BJ (cell line): Measurements from ENCODE around the gene ENTR1. TPM values are rescaled to one million over a fixed set of nuclear protein-coding genes. Genes with fewer than 3 reads are reported as not detected.

ENCODE experiments used
- CTCF ChIA-PET: fragments of 350-600 bp; formaldehyde crosslinking; extraction: SDS; loops from one replicate; lab custom pipeline; 2021; ENCODE audit warnings: antibody characterized with exemption, inconsistent platforms; lab: Yijun Ruan, JAX
- POLR2A ChIA-PET: fragments of 300-600 bp; sonication (Branson Sonifier 250); formaldehyde crosslinking; extraction: SDS; loops from one replicate; lab custom pipeline; 2021; ENCODE audit warnings: antibody characterized with exemption; lab: Charles Lee
- DNase-seq: peaks from one replicate; pipeline ENCODE4 v3.0.0-alpha.2; 2011; ENCODE audit warnings: low read depth
- H3K27me3 ChIP-seq: 2 replicates; pipeline ENCODE4 v1.6.0; 2011; ENCODE audit warnings: low read length; ENCODE audit not compliant: control insufficient read depth, insufficient read depth
- H3K36me3 ChIP-seq: 2 replicates; pipeline ENCODE4 v1.5.1; 2011; ENCODE audit warnings: low read length; ENCODE audit not compliant: control insufficient read depth, insufficient read depth
- H3K4me3 ChIP-seq: 2 replicates; pipeline ENCODE4 v1.5.1; 2011; ENCODE audit warnings: low read depth, mild to moderate bottlenecking, control low read depth, low read length
- polyA plus RNA-seq: library from polyadenylated mRNA; depleted of rRNA; stranded (reverse); fragments of >200 nt; gene quantifications from 2 replicates; pipeline ENCODE4 v1.2.3, GENCODE V29; 2011
- TF ChIP-seq, protein P1 (sequence below): IDR thresholded peaks from 2 replicates; pipeline ENCODE4 v1.5.1; 2011; ENCODE audit warnings: low read depth, mild to moderate bottlenecking, control low read depth, inconsistent platforms, low read length, moderate library complexity; ENCODE audit not compliant: insufficient read depth

The ENTR1 gene
- polyA plus RNA-seq, 1 experiment, result 28.0 TPM

DNA sequence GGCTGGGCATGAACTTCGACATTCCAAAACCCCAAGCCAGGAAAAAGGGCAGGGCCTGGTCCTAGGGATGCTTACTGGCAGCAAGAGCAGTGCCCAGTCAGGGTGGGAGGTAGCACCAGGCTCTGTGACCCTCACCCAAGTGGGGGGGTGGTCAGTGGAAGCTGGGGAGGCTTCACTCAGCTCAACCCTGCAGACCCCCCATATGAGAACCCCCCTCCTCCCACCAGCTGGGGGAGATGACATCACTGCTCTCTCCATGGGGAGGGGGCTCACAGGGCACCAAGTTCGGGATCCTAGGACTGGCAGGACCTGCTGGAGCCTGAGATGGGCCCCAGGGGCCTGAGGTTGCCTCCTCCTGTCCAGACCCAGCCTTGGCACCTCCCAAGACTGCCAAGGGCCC lies 51.5 kb downstream of the ENTR1 start:
- POLR2A ChIA-PET, result no interaction called here
- no peaks in the 10 kb centered on the region for H3K27me3 ChIP-seq
- TF ChIP-seq, protein P1, sequence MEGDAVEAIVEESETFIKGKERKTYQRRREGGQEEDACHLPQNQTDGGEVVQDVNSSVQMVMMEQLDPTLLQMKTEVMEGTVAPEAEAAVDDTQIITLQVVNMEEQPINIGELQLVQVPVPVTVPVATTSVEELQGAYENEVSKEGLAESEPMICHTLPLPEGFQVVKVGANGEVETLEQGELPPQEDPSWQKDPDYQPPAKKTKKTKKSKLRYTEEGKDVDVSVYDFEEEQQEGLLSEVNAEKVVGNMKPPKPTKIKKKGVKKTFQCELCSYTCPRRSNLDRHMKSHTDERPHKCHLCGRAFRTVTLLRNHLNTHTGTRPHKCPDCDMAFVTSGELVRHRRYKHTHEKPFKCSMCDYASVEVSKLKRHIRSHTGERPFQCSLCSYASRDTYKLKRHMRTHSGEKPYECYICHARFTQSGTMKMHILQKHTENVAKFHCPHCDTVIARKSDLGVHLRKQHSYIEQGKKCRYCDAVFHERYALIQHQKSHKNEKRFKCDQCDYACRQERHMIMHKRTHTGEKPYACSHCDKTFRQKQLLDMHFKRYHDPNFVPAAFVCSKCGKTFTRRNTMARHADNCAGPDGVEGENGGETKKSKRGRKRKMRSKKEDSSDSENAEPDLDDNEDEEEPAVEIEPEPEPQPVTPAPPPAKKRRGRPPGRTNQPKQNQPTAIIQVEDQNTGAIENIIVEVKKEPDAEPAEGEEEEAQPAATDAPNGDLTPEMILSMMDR, result no peak
- no peak overlapping the region for H3K4me3 ChIP-seq
- H3K36me3 ChIP-seq, result peaks cover 27% of the 10 kb centered on the region
- CTCF ChIA-PET, result interaction anchor here (1.0 kb wide), 1 partner anchor 16 kb away, joined by 3 read pairs; no protein-coding TSS in a partner anchor
- no peak for DNase-seq

DNA sequence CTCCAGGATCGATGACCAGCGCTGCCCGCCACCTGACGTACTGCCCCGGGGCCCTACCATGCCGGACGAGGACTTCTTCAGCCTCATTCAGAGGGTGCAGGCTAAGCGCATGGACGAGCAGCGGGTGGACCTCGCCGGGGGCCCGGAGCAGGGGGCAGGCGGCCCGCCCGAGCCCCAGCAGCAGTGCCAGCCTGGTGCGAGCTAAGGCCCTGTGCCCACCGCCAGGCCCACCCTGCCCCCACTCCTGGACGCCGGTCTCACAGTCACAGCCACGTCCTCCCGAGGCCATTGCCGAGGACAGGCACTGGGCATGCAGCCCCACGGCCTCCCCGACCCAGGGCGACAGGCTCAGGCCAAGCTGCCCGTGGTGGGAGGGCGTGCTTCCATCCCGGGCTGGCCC lies 52.4 kb downstream of the ENTR1 start:
- no peak for DNase-seq
- TF ChIP-seq, protein P1, result no peak
- Histone ChIP-seq H3K36me3 (peaks cover 27% of the 10 kb centered on the region), H3K4me3 (no peak overlapping the region), H3K27me3 (no peaks in the 10 kb centered on the region)
- POLR2A ChIA-PET, result no interaction called here
- CTCF ChIA-PET, result interaction anchor here (1.1 kb wide), 1 partner anchor 45 kb away, joined by 3 read pairs; no protein-coding TSS in a partner anchor

DNA sequence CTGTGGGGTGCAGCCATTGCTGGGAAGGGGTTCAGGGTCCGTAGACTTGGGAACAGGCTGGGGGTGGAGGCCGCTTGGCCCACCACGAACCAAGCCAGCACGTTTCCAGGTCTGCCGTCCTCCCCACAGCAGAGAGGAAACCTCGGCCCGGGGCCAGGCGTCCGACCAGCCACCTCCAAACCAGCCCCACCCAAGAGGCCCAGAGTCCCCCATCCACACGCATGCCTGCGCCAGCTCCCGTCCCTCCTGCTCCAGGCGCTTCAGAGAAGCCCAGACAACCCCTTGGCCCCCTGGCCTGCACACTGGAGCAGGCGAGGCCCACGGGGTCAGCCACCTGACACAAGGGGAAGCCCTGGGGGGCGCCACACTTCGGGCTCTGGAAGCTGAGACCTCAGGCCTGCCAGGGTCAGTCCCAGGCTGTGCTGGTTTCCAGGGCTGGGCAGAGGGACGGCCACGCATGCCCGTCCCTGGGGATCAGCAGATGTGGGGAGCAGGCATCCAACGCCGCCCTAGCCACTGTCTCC lies 53.1 kb downstream of the ENTR1 start:
- ChIA-PET CTCF (interaction anchor here (1.1 kb wide), 1 partner anchor 44 kb away, joined by 3 read pairs; no protein-coding TSS in a partner anchor), POLR2A (no interaction called here)
- TF ChIP-seq, protein P1, result no peak
- DNase-seq, result no peak
- H3K36me3 ChIP-seq, result peaks cover 31% of the 10 kb centered on the region
- no peak overlapping the region for H3K4me3 ChIP-seq
- H3K27me3 ChIP-seq, result no peaks in the 10 kb centered on the region

DNA sequence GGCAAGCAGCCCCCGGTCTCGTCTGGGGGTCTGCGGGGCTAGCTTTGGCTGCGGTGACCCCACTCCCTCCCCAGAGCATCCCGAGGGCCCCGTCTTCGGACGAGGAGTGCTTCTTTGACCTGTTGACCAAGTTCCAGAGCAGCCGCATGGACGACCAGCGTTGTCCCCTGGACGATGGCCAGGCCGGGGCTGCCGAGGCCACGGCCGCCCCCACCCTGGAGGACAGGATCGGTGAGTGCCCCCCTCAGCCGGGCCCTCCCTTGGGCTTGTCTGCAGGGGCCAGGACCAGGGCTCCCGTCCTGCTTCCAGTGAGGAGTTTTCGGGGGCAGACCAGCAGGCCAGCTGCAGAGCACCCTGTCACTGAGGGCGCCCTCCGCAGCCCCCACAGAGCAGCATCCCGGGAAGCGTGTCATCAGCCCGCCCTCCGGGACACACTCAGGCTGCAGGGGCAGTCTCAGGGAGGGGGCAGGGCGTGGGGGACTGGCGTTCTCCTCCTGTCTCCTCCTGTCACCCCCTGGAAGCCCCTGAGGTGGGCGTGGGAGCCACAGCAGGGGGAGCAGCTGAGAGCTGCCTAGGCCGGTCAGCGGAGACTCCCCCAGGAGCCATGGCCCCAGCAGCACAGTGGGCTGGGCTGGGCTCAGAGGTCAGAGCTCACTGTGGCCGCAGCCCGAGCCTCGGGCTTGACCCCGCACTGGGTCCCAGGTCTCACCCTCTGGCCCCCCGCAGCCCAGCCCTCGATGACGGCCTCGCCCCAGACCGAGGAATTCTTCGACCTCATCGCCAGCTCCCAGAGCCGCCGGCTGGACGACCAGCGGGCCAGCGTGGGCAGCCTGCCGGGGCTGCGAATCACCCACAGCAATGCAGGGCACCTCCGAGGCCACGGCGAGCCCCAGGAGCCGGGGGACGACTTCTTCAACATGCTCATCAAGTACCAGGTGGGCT lies 54.5 kb downstream of the ENTR1 start:
- TF ChIP-seq, protein P1, result no peak
- ChIA-PET CTCF (no interaction called here), POLR2A (no interaction called here)
- Histone ChIP-seq H3K36me3 (peaks cover 33% of the 10 kb centered on the region), H3K27me3 (no peaks in the 10 kb centered on the region), H3K4me3 (no peak overlapping the region)
- no peak for DNase-seq

DNA sequence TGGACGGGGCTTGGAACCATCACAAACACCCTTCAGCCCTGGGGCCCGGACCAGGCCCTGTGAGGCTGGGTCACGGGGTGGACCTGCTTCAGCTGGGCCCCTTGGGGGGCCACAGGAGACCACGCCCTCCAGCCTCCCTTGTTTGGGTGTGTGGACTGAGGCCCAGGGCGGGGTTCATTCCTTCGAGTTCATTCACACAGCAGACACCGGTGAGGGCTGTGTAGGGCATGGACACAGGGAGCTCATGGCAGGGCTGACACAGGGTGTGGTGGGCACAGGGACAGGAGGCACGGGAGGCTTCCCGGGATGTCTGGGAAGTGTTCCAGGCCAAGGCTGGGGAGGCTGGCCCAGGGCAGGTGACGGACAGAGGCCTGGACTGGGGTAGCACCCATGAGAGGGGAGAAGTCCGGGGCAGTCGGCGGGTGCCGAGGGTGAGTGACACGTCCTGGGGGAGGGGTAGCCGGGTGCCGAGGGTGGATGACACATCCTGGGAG lies 55.8 kb downstream of the ENTR1 start:
- Histone ChIP-seq H3K4me3 (no peak overlapping the region), H3K36me3 (peaks cover 43% of the 10 kb centered on the region), H3K27me3 (no peaks in the 10 kb centered on the region)
- TF ChIP-seq, protein P1, result no peak
- no peak for DNase-seq
- ChIA-PET CTCF (interaction anchor here (0.9 to 1.6 kb wide), 2 partner anchors 9 kb away, joined by 4 to 9 read pairs; partner anchors contain the start of gene DNLZ), POLR2A (no interaction called here)
